ENCODE measurements around the gene GATC. TPM values are rescaled to one million over a fixed set of nuclear protein-coding genes. Genes with fewer than 3 reads are reported as not detected.

GATC gene
- total RNA-seq, 1 donor from 2014 or later: 21.1 TPM

DNA sequence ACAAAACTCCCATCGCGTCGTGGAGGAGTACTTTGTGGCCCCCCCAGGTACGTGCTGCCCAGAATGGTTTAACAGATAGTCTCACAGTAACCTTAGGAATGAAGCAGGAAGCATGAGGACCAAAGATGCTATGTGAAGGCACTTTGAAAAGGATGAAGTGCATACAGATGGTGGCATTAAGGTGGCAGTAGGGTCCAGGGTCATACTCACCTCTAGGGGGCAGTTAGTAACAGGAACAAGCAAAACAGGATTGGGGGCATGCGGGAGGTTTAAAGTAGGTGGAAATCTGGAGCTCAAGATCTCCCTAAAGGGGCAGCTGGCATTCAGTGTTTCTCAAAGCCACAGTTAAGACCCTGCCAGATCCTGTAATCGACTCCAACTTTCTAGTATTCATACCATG, 10.9 kb downstream of the GATC start:
- no peaks in the 10 kb centered on the region for H3K27me3 Mint-ChIP-seq (ENCODE audit: unreplicated experiment)
- H3K36me3 Mint-ChIP-seq (ENCODE audit: unreplicated experiment): peaks cover 32% of the 10 kb centered on the region
- H3K27ac Mint-ChIP-seq (ENCODE audit: unreplicated experiment): no peak overlapping the region
- no peaks in the 10 kb centered on the region for H3K4me1 Mint-ChIP-seq (ENCODE audit: unreplicated experiment)
- DNase-seq (ENCODE audit: extremely low spot score, unreplicated experiment): no peak
- no peaks in the 10 kb centered on the region for H3K9me3 Mint-ChIP-seq (ENCODE audit: unreplicated experiment)
- no peak overlapping the region for H3K4me3 Mint-ChIP-seq (ENCODE audit: unreplicated experiment)
- TF ChIP-seq, protein P1, sequence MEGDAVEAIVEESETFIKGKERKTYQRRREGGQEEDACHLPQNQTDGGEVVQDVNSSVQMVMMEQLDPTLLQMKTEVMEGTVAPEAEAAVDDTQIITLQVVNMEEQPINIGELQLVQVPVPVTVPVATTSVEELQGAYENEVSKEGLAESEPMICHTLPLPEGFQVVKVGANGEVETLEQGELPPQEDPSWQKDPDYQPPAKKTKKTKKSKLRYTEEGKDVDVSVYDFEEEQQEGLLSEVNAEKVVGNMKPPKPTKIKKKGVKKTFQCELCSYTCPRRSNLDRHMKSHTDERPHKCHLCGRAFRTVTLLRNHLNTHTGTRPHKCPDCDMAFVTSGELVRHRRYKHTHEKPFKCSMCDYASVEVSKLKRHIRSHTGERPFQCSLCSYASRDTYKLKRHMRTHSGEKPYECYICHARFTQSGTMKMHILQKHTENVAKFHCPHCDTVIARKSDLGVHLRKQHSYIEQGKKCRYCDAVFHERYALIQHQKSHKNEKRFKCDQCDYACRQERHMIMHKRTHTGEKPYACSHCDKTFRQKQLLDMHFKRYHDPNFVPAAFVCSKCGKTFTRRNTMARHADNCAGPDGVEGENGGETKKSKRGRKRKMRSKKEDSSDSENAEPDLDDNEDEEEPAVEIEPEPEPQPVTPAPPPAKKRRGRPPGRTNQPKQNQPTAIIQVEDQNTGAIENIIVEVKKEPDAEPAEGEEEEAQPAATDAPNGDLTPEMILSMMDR (IDR thresholded peaks at IDR 0.05): peak; percentile 26

DNA sequence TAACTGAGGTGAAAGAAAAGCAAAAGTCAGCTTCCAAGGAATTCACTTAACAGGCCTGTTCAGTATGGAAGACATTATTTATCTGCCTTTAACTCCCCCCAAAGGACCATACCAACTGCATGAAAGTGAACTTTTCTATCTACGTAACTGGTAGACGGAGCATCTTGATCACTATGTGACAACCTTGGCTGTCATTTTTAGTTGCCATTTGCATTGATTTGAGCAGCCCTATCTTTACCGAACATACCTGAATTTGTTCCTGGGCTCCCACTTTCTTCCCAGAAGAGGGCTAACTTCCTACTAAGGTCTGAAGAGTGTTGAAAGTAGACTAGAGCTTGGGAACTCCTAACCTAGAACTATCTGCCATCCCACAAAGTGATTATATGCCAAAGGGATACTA, 13.9 kb downstream of the GATC start:
- no peak overlapping the region for H3K4me3 Mint-ChIP-seq (ENCODE audit: unreplicated experiment)
- H3K27ac Mint-ChIP-seq (ENCODE audit: unreplicated experiment): no peak overlapping the region
- H3K36me3 Mint-ChIP-seq (ENCODE audit: unreplicated experiment): peaks cover 41% of the 10 kb centered on the region
- H3K9me3 Mint-ChIP-seq (ENCODE audit: unreplicated experiment): no peaks in the 10 kb centered on the region
- no peak for DNase-seq (ENCODE audit: extremely low spot score, unreplicated experiment)
- no peaks in the 10 kb centered on the region for H3K4me1 Mint-ChIP-seq (ENCODE audit: unreplicated experiment)
- no peaks in the 10 kb centered on the region for H3K27me3 Mint-ChIP-seq (ENCODE audit: unreplicated experiment)
- TF ChIP-seq, protein P1 (IDR thresholded peaks at IDR 0.05): no peak

DNA sequence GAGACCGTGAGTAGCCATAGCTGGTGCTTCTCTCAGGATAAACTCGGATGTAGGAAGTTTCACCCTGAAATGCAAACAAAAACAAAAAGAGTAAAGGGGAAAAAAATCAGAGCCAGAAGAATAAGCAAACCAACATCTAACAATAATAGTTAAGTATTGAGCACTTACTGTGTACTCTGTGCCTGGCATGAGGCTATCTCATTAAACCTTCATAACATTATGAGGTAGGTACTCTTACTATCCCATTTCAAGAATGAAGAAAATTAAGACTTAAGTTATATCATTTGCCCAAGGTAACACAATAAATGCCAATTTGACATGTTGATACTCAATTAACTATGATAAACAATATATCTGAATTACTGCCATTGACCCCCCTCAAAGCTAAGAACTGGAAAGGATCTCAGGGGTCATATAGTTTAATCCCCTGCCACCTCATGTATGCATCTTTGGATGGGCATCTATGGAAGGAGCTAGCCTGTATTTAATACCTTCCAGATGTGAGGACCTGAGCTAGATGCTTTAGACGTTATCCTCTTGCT, 15.9 kb downstream of the GATC start:
- no peak overlapping the region for H3K4me3 Mint-ChIP-seq (ENCODE audit: unreplicated experiment)
- H3K9me3 Mint-ChIP-seq (ENCODE audit: unreplicated experiment): no peaks in the 10 kb centered on the region
- no peak for DNase-seq (ENCODE audit: extremely low spot score, unreplicated experiment)
- peaks cover 9% of the 10 kb centered on the region for H3K4me1 Mint-ChIP-seq (ENCODE audit: unreplicated experiment)
- peaks cover 37% of the 10 kb centered on the region for H3K36me3 Mint-ChIP-seq (ENCODE audit: unreplicated experiment)
- TF ChIP-seq, protein P1 (IDR thresholded peaks at IDR 0.05): no peak
- no peaks in the 10 kb centered on the region for H3K27me3 Mint-ChIP-seq (ENCODE audit: unreplicated experiment)
- no peak overlapping the region for H3K27ac Mint-ChIP-seq (ENCODE audit: unreplicated experiment)

DNA sequence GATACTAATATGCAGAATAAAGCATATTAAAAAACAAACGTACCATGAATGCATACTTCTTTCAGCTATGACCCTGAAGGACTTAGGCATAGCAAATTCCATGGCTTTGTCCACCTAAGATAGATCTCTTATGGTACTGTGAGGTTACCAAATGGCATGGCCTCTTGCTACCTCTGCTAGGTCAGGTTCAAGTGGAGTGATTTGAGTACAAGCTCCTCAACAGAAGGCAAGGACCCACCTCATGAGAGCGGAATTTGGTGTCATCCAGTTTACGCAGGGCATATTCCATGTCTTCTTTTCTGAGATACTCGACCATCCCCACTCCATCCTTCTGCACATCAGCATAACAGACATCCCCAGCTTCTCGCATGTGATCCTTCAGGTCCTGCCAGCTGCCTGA, 17.5 kb downstream of the GATC start:
- Mint-ChIP-seq H3K4me3 (ENCODE audit: unreplicated experiment) (no peak overlapping the region), H3K27me3 (ENCODE audit: unreplicated experiment) (no peaks in the 10 kb centered on the region), H3K9me3 (ENCODE audit: unreplicated experiment) (no peaks in the 10 kb centered on the region), H3K36me3 (ENCODE audit: unreplicated experiment) (peaks cover 35% of the 10 kb centered on the region), H3K27ac (ENCODE audit: unreplicated experiment) (no peak overlapping the region), H3K4me1 (ENCODE audit: unreplicated experiment) (peaks cover 20% of the 10 kb centered on the region)
- TF ChIP-seq, protein P1 (IDR thresholded peaks at IDR 0.05): no peak
- DNase-seq (ENCODE audit: extremely low spot score, unreplicated experiment): no peak

DNA sequence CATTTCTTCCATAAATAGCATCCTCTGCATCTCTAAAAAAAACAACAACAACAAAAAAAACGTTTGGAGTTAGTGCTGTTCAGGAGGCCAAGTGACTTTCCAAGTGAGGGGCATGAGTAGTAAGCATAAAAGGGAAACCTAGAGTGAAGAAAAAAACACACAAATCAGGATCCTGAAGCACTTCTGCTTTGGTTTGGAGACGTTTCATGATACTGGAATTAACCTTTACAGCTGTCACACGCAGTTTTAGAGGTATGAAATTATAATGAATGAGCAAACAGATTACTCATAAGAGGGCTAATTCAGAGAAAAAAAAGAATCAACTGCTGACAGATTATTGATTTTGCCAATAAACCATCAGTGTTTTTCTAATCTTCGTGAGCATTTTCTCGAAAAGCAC, 19.5 kb downstream of the GATC start:
- Mint-ChIP-seq H3K27ac (ENCODE audit: unreplicated experiment) (no peak overlapping the region), H3K4me1 (ENCODE audit: unreplicated experiment) (peaks cover 29% of the 10 kb centered on the region), H3K9me3 (ENCODE audit: unreplicated experiment) (no peaks in the 10 kb centered on the region), H3K4me3 (ENCODE audit: unreplicated experiment) (no peak overlapping the region), H3K27me3 (ENCODE audit: unreplicated experiment) (no peaks in the 10 kb centered on the region), H3K36me3 (ENCODE audit: unreplicated experiment) (peaks cover 24% of the 10 kb centered on the region)
- TF ChIP-seq, protein P1 (IDR thresholded peaks at IDR 0.05): no peak
- no peak for DNase-seq (ENCODE audit: extremely low spot score, unreplicated experiment)

All from osteocyte (in vitro differentiated cells).